ENCODE measurements around the gene SIAH2.

SIAH2 gene, protein sequence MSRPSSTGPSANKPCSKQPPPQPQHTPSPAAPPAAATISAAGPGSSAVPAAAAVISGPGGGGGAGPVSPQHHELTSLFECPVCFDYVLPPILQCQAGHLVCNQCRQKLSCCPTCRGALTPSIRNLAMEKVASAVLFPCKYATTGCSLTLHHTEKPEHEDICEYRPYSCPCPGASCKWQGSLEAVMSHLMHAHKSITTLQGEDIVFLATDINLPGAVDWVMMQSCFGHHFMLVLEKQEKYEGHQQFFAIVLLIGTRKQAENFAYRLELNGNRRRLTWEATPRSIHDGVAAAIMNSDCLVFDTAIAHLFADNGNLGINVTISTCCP

DNA sequence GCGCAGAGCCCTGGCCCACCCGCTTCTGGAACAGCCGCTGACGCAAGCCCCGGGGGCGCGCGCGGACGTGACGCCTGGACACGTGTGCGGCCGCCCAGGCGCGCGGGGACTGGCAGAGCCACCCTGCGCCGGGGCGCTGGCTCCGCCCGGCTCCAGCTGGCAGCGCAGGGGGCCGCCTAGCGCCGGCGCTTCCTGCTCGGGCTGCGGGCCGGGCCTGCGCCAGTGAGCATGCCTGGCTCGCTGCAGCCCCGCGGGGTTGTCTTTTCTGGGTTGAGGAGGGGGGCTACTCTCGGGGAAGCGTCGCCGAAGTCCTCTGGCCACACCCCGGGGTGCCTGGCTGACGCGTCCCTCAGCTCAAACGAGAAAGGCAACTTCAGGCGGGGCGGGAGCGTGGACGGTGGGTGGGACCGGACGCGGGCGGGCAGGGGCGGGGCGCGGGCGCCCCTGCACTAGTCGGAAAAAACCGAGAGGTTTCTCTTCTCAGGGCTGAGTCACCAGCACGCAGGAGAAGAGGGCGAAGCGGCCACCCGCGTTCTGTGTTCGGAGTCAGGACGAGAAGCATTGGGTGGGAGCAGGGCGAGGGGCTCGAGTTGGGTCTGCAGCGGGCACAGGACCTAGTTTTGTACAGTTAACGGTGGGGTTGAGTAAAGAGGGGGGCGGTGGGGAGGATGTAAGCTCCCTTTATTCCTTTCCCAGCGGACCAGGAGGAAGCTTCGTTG, at the start of gene SIAH2:
Gene SIAH2 (minus strand): TSS at position 48 of the 719 bp plus-strand sequence. CDS start 320 bp downstream, outside the sequence.
- TF ChIP-seq YY1 (IDR thresholded peaks at IDR 0.05; ENCODE audit: insufficient read depth, insufficient read length): no peak
- no peak for TF ChIP-seq SUZ12 (IDR thresholded peaks at IDR 0.05; ENCODE audit: extremely low read depth, insufficient read depth, insufficient read length)
- no peak for TF ChIP-seq ZNF274 (IDR thresholded peaks at IDR 0.05; ENCODE audit: low read depth, low read length)
- peak within 1 kb of the TSS; percentile 79 for H3K4me3 ChIP-seq (ENCODE audit: insufficient read length, low read depth)
- H3K27me3 ChIP-seq (ENCODE audit: insufficient read depth, insufficient read length): peaks cover 5% of the 10 kb centered on the region
- no peaks in the 10 kb centered on the region for H3K4me1 ChIP-seq (ENCODE audit: insufficient read depth, insufficient read length)
- H3K36me3 ChIP-seq (ENCODE audit: insufficient read depth, insufficient read length, low read length): peaks cover 13% of the 10 kb centered on the region
- DNase-seq (ENCODE audit: low read depth, low spot score): no peak
- H3K9me3 ChIP-seq (ENCODE audit: insufficient read depth, low read length): no peaks in the 10 kb centered on the region
- H3K9ac ChIP-seq (ENCODE audit: insufficient read length, low read depth): peak within 1 kb of the TSS; percentile 89

DNA sequence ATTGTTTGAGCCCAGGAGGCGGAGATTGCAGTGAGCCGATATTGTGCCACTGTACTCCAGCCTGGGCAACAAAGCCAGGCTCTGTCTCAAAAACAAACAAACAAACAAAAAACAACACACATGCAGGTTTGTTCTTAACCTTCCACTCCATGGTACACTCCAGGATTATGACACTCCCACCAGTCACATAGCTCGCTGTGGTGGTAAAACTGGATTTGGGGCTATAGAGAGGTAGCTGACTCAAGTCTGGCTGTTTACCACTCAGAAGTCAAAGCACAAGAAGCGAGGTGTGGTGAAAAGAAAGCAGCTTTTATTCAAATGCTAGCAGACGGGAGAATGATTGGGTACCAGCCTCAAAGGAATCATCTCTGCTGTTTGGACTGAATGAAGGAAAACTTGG, 49.0 kb upstream of the SIAH2 start:
- peaks cover 6% of the 10 kb centered on the region; the same call in 1 of the 2 replicates for H3K9me3 ChIP-seq (ENCODE audit: insufficient read depth, low read length)
- H3K4me3 ChIP-seq (ENCODE audit: insufficient read length, low read depth): no peak overlapping the region
- H3K4me1 ChIP-seq (ENCODE audit: insufficient read depth, insufficient read length): no peaks in the 10 kb centered on the region
- no peak overlapping the region for H3K9ac ChIP-seq (ENCODE audit: insufficient read length, low read depth)
- TF ChIP-seq ZNF274 (IDR thresholded peaks at IDR 0.05; ENCODE audit: low read depth, low read length) (no peak), YY1 (IDR thresholded peaks at IDR 0.05; ENCODE audit: insufficient read depth, insufficient read length) (no peak), SUZ12 (IDR thresholded peaks at IDR 0.05; ENCODE audit: extremely low read depth, insufficient read depth, insufficient read length) (no peak)
- H3K27me3 ChIP-seq (ENCODE audit: insufficient read depth, insufficient read length): no peaks in the 10 kb centered on the region
- no peak for DNase-seq (ENCODE audit: low read depth, low spot score)
- H3K36me3 ChIP-seq (ENCODE audit: insufficient read depth, insufficient read length, low read length): no peaks in the 10 kb centered on the region

DNA sequence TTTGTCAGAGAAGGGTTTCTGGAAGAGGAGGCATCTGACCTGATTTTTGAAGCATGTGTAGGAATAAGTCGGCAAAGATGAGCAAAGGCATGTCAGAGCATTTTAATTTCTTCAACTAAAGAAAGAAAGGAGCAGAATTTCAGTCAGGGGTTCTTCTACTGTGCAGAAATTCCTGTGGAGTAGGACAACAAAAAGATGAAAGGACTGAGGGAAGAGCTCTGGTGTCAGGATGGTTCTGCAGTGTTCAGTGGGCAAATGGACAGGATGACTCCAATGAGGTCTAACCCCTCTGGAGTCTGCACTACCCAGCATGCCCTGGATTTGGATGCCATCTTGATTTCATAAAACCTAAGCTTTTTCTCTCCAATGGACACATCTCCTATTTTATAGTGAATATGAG, 47.7 kb upstream of the SIAH2 start:
- no peak for DNase-seq (ENCODE audit: low read depth, low spot score)
- no peaks in the 10 kb centered on the region for H3K27me3 ChIP-seq (ENCODE audit: insufficient read depth, insufficient read length)
- H3K4me3 ChIP-seq (ENCODE audit: insufficient read length, low read depth): no peak overlapping the region
- TF ChIP-seq YY1 (IDR thresholded peaks at IDR 0.05; ENCODE audit: insufficient read depth, insufficient read length) (no peak), ZNF274 (IDR thresholded peaks at IDR 0.05; ENCODE audit: low read depth, low read length) (no peak), SUZ12 (IDR thresholded peaks at IDR 0.05; ENCODE audit: extremely low read depth, insufficient read depth, insufficient read length) (no peak)
- no peaks in the 10 kb centered on the region for H3K4me1 ChIP-seq (ENCODE audit: insufficient read depth, insufficient read length)
- peaks cover 14% of the 10 kb centered on the region; the same call in 1 of the 2 replicates for H3K9me3 ChIP-seq (ENCODE audit: insufficient read depth, low read length)
- H3K36me3 ChIP-seq (ENCODE audit: insufficient read depth, insufficient read length, low read length): no peaks in the 10 kb centered on the region
- no peak overlapping the region for H3K9ac ChIP-seq (ENCODE audit: insufficient read length, low read depth)

DNA sequence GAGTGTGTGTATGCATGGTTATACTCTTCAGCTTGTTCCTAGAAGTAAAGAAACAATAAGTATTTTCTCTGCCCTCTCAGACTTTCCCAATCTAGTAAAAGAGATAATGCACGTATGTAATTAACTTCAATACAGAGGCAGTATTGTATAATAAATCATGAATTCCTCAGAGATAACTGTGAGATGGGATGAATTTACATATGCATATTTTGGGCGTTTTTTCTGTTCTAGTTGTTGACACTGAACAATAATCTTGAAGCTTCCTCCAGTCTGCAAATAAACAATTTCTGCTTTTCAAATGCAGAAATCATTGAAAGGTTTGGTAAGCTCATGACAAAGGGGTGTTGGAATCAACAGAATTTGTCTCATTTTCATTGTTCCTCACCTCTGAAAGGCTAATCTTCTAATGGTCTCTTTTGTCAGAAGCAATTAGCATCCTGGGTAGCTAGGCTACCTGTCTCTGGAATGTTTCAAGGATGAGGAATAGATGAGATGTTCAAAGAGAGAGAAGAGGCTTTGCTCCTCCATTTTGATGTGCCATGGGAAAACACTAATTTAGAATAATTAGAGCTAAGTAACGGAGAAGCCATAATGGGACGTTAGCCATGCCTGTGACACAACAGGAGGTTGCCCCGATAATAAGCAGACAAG, 43.3 kb upstream of the SIAH2 start:
- Histone ChIP-seq H3K4me3 (ENCODE audit: insufficient read length, low read depth) (no peak overlapping the region), H3K27me3 (ENCODE audit: insufficient read depth, insufficient read length) (no peaks in the 10 kb centered on the region), H3K9ac (ENCODE audit: insufficient read length, low read depth) (no peak overlapping the region), H3K36me3 (ENCODE audit: insufficient read depth, insufficient read length, low read length) (no peaks in the 10 kb centered on the region), H3K4me1 (ENCODE audit: insufficient read depth, insufficient read length) (no peaks in the 10 kb centered on the region), H3K9me3 (ENCODE audit: insufficient read depth, low read length) (peaks cover 23% of the 10 kb centered on the region; the same call in 1 of the 2 replicates)
- TF ChIP-seq YY1 (IDR thresholded peaks at IDR 0.05; ENCODE audit: insufficient read depth, insufficient read length): no peak
- TF ChIP-seq SUZ12 (IDR thresholded peaks at IDR 0.05; ENCODE audit: extremely low read depth, insufficient read depth, insufficient read length): no peak
- no peak for TF ChIP-seq ZNF274 (IDR thresholded peaks at IDR 0.05; ENCODE audit: low read depth, low read length)
- DNase-seq (ENCODE audit: low read depth, low spot score): peak; percentile 90

DNA sequence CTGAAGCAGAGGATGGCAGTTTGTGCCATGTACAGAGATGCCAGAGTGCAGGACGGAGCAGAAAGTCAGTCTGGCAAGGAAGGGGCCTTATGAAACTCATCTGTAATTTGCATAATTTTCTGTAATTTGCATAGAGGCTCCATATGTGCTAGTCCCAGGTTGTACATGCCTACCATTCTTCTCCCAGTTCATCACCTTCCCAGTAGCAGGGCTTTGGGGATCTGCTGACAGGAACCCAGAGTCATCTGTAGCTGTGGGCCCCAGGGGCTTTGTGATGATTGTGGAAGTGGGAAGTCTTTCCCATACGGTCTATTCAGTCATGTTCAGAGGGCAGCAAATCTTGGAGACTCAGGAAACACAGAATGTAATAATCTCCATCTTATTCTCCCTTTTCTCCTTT, 42.4 kb upstream of the SIAH2 start:
- H3K4me1 ChIP-seq (ENCODE audit: insufficient read depth, insufficient read length): no peaks in the 10 kb centered on the region
- no peak for DNase-seq (ENCODE audit: low read depth, low spot score)
- no peaks in the 10 kb centered on the region for H3K27me3 ChIP-seq (ENCODE audit: insufficient read depth, insufficient read length)
- peaks cover 23% of the 10 kb centered on the region; the same call in 1 of the 2 replicates for H3K9me3 ChIP-seq (ENCODE audit: insufficient read depth, low read length)
- H3K4me3 ChIP-seq (ENCODE audit: insufficient read length, low read depth): no peak overlapping the region
- no peak overlapping the region for H3K9ac ChIP-seq (ENCODE audit: insufficient read length, low read depth)
- H3K36me3 ChIP-seq (ENCODE audit: insufficient read depth, insufficient read length, low read length): no peaks in the 10 kb centered on the region
- TF ChIP-seq ZNF274 (IDR thresholded peaks at IDR 0.05; ENCODE audit: low read depth, low read length) (no peak), YY1 (IDR thresholded peaks at IDR 0.05; ENCODE audit: insufficient read depth, insufficient read length) (no peak), SUZ12 (IDR thresholded peaks at IDR 0.05; ENCODE audit: extremely low read depth, insufficient read depth, insufficient read length) (no peak)

DNA sequence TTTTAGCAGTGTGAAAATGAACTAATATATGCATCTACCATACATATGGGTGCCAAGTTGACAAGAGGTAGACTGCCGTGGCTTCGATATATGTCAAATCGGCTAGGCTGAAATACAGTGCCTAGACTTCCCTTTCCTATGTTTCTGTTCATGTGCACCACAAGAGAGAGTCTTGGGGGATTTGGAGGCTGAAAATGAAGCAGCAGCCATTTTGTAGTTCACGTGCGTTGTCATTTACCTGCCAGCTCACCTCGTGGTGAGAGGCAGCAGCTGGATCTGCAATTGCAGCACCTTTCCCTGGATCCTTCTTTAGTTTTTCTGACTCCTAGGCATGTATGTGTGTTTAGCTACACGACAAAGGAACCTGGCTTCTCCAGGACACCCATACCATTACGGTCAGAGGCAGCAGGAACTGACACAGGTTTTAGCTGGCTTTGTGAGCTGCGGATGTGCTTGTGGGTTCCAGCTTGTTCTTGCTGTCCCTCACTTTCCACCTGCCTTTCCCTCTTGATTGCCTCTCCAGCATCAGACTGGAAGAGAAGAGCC, 40.5 kb upstream of the SIAH2 start:
- no peak for DNase-seq (ENCODE audit: low read depth, low spot score)
- TF ChIP-seq ZNF274 (IDR thresholded peaks at IDR 0.05; ENCODE audit: low read depth, low read length) (no peak), YY1 (IDR thresholded peaks at IDR 0.05; ENCODE audit: insufficient read depth, insufficient read length) (no peak), SUZ12 (IDR thresholded peaks at IDR 0.05; ENCODE audit: extremely low read depth, insufficient read depth, insufficient read length) (no peak)
- Histone ChIP-seq H3K4me3 (ENCODE audit: insufficient read length, low read depth) (no peak overlapping the region), H3K4me1 (ENCODE audit: insufficient read depth, insufficient read length) (no peaks in the 10 kb centered on the region), H3K9me3 (ENCODE audit: insufficient read depth, low read length) (peaks cover 23% of the 10 kb centered on the region; the same call in 1 of the 2 replicates), H3K9ac (ENCODE audit: insufficient read length, low read depth) (no peak overlapping the region), H3K27me3 (ENCODE audit: insufficient read depth, insufficient read length) (no peaks in the 10 kb centered on the region), H3K36me3 (ENCODE audit: insufficient read depth, insufficient read length, low read length) (no peaks in the 10 kb centered on the region)

All from NT2/D1 (cell line).